ENCODE measurements around the gene HMOX2.
A peak's percentile ranks its signal among the peaks of the same experiment; 100 is the strongest.

HMOX2 gene

DNA sequence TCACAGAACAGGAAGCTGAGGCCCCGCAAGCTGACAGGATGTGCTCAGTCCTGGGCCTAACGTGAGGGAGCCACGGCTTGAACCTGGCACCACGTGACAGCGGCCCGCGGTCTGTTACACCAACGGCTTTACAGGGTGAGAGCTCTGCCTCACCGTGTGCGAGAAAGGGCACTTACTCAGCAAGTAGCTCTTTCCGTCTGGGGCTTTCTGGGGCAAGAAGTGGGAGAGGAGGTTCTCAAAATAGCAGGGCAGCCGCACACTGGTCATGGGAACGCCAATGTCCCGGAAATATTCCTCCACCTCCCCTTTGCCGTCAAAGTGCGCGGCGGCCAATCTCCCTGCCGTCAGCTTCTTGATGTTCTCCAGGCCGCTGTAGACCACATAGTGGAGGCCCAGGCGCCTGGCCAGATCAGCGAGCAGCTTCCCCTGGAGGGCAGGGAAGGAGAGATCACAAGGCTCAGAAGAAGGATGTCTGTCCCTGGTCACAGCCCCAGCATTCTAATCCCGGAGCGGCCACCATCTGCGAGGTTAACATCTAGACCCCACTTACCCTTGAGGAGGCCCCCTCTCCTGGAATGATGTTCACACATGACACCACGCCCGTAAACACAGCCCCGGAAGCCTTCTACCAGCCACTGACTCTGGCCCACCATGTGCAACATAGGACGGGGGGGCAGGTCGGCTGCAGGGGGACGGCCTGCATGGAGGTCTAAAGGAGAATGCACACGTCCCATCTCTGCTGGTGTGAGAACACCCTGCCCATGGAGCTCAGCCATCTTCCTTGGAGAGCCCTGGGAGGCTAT is 10.0 kb upstream of the HMOX2 start:
- DNase-seq: no peak

DNA sequence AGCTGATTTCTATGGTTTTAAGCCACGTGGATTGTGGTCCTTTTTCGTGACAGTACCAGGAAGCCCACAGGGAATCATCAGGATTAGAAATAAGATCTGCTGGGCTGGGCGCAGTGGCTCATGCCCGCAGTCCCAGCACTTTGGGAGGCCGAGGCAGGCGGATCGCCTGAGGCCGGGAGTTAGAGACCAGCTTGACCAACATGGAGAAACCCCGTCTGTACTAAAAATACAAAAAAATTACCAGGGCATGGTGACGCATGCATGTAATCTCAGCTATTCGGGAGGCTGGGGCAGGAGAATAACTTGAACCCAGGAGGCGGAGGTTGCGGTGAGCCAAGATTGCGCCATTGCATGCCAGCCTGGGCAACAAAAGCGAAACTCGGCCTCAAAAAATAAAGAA is 8.3 kb upstream of the HMOX2 start:
- DNase-seq: no peak

GRCh38 chr16:4468972-4469371 is 7.2 kb upstream of the HMOX2 start:
- no peak for DNase-seq

DNA sequence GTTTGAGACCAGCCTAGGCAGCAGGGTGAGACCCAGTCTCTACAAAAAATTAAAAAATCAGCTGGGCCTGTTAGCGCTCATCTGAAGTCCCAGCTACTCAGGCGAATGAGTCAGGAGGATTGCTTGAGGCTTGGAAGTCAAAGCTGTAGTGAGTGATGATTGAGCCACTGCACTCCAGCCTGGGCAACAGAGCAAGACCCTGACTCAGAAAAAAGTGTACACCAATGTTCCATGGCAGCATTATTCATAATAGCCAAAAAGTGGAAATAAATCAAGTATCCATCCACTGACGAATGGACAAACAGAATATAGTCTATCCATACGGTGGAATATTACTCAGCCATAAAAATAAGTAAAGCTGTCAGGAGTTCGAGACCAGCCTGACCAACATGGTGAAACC is 4.3 kb upstream of the HMOX2 start:
- DNase-seq: no peak

GRCh38 chr16:4472880-4473279 is 3.3 kb upstream of the HMOX2 start:
- no peak for DNase-seq

- peak; percentile 90 for DNase-seq
Measured at GRCh38 chr16:4474192-4474961, 1.8 kb upstream of the HMOX2 start, which contains the start of gene NMRAL1. Gene NMRAL1, minus strand, starts transcription at chr16:4474625. Its CDS starts 493 bp downstream, at chr16:4474132.

DNA sequence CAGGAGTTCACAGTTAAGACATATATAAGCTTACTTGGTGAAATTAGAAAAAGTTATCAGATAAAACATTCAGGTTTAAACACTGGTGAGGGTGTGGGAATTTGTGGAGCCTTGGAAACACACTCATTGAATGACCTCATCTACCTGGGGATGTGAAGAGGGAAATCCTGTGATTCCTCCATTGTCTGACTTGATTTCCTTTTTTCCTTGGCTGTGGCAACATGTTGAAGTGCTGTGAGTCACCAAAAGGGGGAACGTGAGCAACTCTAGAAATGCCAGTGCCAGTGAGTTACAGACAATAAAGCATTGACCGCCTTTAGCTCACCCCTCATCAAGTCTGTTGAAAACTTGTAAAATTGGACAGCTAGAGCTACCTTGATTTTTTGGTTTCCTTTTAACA is 1.8 kb downstream of the HMOX2 start:
- no peak for DNase-seq

DNA sequence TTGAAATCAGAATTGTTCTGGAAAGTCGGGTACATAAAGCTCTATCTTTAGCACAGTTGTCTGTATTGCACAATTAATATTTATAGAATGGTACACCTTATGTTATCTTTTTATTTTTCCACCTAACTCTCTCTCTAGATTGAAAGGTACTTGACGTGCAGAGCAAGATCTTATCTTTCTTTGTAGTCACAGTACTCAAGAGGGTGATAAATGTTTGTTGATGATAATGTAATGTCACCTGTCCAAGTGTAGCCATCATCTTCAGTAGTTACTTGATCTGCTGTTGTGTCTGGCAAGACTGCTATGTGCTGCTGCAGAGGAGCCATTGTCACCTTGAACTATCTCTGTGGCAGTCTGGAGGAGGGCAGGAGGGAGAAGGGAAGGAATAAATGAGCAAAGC is 5.3 kb downstream of the HMOX2 start:
- DNase-seq: no peak

- no peak for DNase-seq
Measured at GRCh38 chr16:4481963-4482362, 5.8 kb downstream of the HMOX2 start.

DNA sequence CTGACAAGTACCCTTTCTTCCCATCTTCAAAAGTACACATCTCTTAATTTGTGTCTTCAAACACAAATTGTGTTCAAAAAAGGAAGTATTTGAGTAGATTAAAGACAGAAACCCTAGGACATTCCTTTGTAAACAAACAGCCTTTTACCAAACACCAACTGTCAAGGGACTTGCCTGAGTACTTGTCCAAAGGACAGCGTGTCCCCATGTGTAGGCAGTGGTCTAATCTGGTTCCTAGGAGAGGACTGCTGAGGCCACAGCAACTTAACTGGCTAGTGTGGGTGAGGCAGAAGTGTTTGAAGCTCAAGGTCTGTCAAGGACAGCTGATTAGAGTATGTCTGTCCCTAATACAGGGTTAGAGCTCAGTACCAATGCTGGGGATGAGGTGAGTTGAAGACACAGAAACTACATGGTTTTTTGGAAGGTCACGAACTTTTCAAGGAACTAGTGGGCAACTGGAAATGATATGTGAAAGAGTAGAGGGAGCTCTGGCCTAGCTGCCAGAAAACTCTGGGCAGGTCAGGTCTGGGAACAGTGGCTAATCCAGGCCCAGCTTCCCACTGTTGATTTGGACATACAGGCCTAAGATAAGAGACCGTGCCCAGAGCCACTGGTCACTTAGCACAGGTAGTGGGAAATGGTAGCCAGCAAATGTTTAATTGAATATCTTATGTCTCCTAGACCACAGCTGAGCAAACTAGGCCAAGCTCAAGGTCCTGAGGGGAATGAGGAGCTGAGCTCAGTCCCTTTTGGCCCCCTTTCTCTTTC is 10.1 kb downstream of the HMOX2 start:
- DNase-seq: no peak

- no peak for DNase-seq
Measured at GRCh38 chr16:4487955-4488498, 11.8 kb downstream of the HMOX2 start.

DNA sequence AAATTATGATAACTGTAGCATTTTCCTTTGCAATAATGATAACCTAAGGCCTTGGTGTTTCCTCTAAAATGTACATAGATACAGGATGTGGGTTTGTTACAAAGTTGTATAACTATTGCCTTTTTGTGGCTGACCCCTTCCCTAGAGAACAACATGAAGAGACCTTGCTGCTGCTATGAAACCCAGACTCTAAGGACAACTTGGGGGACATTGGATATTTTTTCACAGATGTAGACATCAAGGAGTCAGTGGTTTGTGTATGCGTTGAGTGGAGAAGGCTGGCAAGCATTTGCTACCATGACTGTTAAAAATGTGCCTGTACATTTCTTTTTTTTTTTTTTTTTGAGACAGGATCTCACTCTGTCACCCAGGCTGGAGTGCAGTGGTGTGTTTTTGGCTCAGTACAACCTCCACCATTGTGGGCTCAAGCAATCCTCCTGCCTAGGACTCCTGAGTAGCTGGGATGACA is 12.3 kb downstream of the HMOX2 start:
- no peak for DNase-seq

GRCh38 chr16:4489030-4489429 is 12.8 kb downstream of the HMOX2 start:
- DNase-seq: no peak

DNA sequence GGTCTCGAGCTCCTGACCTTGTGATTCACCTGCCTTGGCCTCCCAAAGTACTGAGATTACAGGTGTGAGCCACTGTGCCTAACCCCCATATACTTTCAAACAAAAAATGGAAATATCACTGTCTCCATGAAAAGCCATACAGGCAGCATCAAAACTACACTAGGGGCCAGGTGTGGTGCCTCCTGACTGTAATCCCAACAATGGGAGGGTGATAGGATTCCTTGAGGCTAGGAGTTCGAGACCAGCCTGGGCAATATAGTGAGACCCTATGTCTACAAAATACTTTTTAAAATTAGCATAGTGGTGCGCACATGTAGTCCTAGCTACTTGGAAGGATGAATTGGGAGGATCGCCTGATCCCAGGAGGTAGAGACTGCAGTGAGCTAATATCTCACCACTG is 15.7 kb downstream of the HMOX2 start:
- no peak for DNase-seq

DNA sequence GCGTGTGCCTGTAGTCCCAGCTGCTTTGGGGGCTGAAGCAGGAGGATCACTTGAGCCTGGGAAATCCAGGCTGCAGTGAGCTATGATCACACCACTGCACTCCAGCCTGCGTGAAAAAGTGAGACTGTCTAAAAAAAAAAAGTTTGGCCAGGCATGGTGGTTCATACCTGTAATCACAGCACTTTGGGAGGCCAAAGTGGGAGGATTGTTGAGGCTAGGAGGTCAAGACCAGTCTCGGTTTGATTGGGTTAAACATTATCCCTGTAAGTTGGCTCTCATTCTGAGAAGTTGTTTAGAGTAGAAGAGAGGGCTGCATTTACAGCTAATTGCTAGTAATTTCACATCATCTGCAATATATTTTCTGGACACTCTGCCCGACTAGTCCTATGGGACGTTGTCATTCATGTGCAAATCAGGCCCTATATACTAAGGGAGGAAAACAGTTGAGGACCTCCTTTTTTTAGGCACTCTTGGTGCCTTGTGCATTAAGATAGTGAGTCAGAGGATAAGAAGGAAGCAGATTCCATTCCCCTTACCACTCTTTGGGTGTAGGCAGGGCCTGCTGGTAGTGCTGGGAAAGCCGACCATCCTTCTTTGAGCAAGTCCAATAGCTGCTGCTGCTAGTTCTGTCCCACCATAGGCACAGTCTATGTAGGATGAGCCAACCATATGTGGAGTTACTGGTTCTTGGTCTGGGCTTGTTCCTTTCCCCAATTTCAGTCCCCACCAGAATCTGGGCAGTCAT is 18.7 kb downstream of the HMOX2 start:
- DNase-seq: no peak

DNA sequence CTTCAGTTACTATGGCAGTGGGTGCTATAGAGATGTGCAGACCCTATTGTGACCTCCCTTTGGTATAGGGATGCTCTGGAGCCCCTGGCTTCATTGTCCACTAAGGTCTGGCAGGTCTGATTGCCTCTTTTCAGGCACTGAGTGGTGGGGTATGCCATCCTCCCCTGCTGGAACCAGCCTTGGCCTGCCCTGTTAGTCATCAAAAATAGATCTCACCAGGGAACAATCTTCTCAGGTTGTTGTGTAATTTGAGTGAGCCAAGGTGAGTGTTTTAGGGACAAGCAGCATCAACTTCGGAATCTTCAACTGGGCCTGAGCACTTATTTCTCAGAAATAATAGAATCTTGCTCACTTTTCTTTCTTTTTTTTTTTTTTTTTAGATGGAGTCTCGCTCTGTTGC is 19.6 kb downstream of the HMOX2 start:
- DNase-seq: no peak

- DNase-seq: no peak
Measured at GRCh38 chr16:4496305-4496704, 20.1 kb downstream of the HMOX2 start.

- DNase-seq: no peak
Measured at GRCh38 chr16:4498546-4499195, 22.5 kb downstream of the HMOX2 start.

DNA sequence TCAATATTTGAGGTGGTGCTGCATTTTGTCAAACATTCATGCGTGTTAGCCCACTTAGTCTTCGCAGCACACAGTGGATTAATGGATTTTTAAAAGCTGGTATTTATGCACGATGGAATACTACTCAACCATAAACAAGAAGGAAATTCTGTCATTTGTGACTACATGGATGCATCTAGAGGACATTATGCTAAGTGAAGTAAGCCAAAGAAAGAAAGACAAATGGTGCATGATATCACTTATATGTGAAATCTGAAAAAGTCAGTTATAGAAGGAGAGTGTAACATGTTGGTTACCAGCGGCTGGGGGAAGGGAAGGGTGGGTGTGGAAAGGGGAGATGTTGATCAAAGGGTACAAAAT is 23.0 kb downstream of the HMOX2 start:
- DNase-seq: no peak

DNA sequence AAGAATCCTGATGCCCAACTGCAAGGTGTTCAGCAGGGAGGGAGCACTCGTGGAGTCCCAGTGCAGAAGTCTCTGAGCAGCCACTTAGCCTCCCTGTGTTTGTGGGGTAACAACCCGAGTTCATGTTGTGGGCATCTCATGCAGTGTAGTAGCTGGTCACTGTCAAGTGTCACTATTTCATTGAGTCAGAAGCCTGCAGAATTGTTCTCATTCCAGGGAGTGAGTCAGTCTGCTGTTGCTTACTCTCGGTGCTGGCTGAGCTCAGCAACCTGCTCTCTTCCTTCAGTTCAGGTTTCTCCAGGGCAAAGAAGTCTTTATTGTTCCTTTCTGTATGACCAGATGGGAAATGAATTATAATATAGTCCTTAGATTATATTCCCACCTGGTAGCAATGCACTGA is 24.1 kb downstream of the HMOX2 start:
- no peak for DNase-seq

DNA sequence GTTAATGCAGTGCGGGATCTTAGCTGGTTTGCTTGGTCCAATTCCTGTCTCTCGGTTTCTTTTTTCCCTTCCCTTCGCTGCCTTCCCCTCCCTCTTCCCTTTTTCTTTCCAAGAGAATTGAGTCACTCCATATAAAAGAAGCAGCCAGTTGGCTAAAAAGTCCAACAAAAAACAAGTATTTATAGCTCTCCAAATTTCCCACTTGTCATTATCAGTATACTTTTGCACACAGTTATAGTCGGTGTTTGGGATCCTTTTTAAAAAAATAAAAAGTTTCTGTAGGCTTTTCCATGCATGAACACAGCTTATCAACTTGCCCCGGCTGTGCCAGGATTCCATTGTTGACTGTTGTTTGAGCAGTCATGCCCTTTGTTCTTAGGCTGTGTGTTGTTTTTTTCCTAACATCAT is 24.9 kb downstream of the HMOX2 start:
- no peak for DNase-seq

Measured in GDM1 (cell line).